GM12878 (cell line): ENCODE measurements around the gene ICOSLG. TPM values are rescaled to one million over a fixed set of nuclear protein-coding genes. Genes with fewer than 3 reads are reported as not detected.

Experiments used
- ATAC-seq: fragments of 200-7000 bp; cut with Tn5 transposase; 3 replicates; pipeline ENCODE4 v1.9.1; 2020; ENCODE audit warnings: mild to moderate bottlenecking, moderate library complexity
- BruUV-seq: library from RNA; stranded (reverse); fragments of 400-500 nt; replicated peaks from 2 replicates; lab custom pipeline; 2021; lab: Mats Ljungman, UMichigan
- CTCF ChIA-PET: fragments of 300-600 bp; sonication (Branson Sonifier 250); formaldehyde crosslinking; extraction: SDS; loops from one replicate; lab custom pipeline; 2021; ENCODE audit warnings: inconsistent platforms; lab: Yijun Ruan, JAX
- POLR2A ChIA-PET: fragments of 350-600 bp; formaldehyde crosslinking; extraction: SDS; loops from one replicate; lab custom pipeline; 2021; ENCODE audit warnings: inconsistent platforms; lab: Charles Lee
- RAD21 ChIA-PET: fragments of 300-600 bp; sonication (Branson Sonifier 250); formaldehyde crosslinking; loops from one replicate; lab custom pipeline; 2023; ENCODE audit warnings: antibody characterized with exemption; ENCODE audit not compliant: unreplicated experiment; lab: Charles Lee
- SMC1A ChIA-PET: fragments of 300-600 bp; sonication (Branson Sonifier 250); formaldehyde crosslinking; loops from one replicate; lab custom pipeline; 2023; ENCODE audit not compliant: unreplicated experiment, uncharacterized antibody; lab: Charles Lee
- DNase-seq: peaks from one replicate; pipeline ENCODE4 v3.0.0-alpha.2; 2011; ENCODE audit warnings: low read depth, low spot score
- FAIRE-seq: peaks from 3 replicates; lab custom pipeline; 2011; peaks lifted over from hg19 to GRCh38; lab: Jason Lieb, UNC
- H2AFZ ChIP-seq: 2 replicates; pipeline ENCODE4 v1.6.0; 2011; ENCODE audit warnings: low read depth, low read length, control low read depth; ENCODE audit not compliant: control insufficient read depth
- H3K27ac ChIP-seq: 2 replicates; pipeline ENCODE4 v1.5.1; 2011; ENCODE audit warnings: control low read depth; ENCODE audit not compliant: control insufficient read depth, insufficient read depth
- H3K27me3 ChIP-seq, 2 experiments: replicated peaks in 1 of 2; 2 replicates each; pipeline versions ENCODE4 v1.6.0 to v1.6.1; 2011; ENCODE audit warnings: low read length in 1 of 2; ENCODE audit not compliant: control insufficient read depth in 2 of 2, insufficient read depth in 2 of 2
- H3K36me3 ChIP-seq, 2 experiments: 2 replicates each; pipeline ENCODE4 v1.5.1; 2011; ENCODE audit warnings: low read length in 1 of 2; ENCODE audit not compliant: control insufficient read depth in 2 of 2, insufficient read depth in 2 of 2
- H3K4me1 ChIP-seq: 2 replicates; pipeline ENCODE4 v1.6.1; 2011; ENCODE audit warnings: mild to moderate bottlenecking, low read length, moderate library complexity, mixed read lengths; ENCODE audit not compliant: control insufficient read depth, insufficient read depth
- H3K4me2 ChIP-seq: 2 replicates; pipeline ENCODE4 v1.6.0; 2011; ENCODE audit warnings: control low read depth; ENCODE audit not compliant: control insufficient read depth, insufficient read depth
- H3K4me3 ChIP-seq: fragments of 200-600 bp; sonication (generic); 2 replicates; pipeline ENCODE4 v1.5.1; 2016
- H3K79me2 ChIP-seq: 2 replicates; pipeline ENCODE4 v1.6.0; 2011; ENCODE audit warnings: low read length; ENCODE audit not compliant: control insufficient read depth, insufficient read depth
- H3K9ac ChIP-seq: 2 replicates; pipeline ENCODE4 v1.8.0; 2011; ENCODE audit warnings: low read length, control low read depth, mixed read lengths; ENCODE audit not compliant: control insufficient read depth, insufficient read depth
- H3K9me3 ChIP-seq: replicated peaks from 3 replicates; pipeline ENCODE4 v1.5.1; 2011; ENCODE audit warnings: mild to moderate bottlenecking, low read length; ENCODE audit not compliant: control insufficient read depth, insufficient read depth
- H4K20me1 ChIP-seq: 2 replicates; pipeline ENCODE4 v1.6.0; 2011; ENCODE audit not compliant: control insufficient read depth, insufficient read depth
- BCL11A ChIP-seq: IDR thresholded peaks from 2 replicates; pipeline ENCODE4 v1.6.1; 2011; ENCODE audit warnings: low read depth, low read length
- BMI1 ChIP-seq: fragments of 450-650 bp; IDR thresholded peaks from 2 replicates; pipeline ENCODE4 v1.6.1; 2016; ENCODE audit warnings: mild to moderate bottlenecking, moderate library complexity, borderline replicate concordance
- NR2F1 ChIP-seq: fragments of 450-650 bp; conservative IDR thresholded peaks from 2 replicates; pipeline ENCODE4 v1.6.1; 2017; ENCODE audit warnings: mild to moderate bottlenecking
- RUNX3 ChIP-seq: IDR thresholded peaks from 2 replicates; pipeline ENCODE4 v1.6.1; 2012; ENCODE audit warnings: low read length, inconsistent platforms
- SMC3 ChIP-seq: IDR thresholded peaks from 2 replicates; pipeline ENCODE4 v1.6.1; 2011; ENCODE audit warnings: low read length, improper control_type of control experiment, borderline replicate concordance
- ZNF24 ChIP-seq: fragments of 450-650 bp; IDR thresholded peaks from 2 replicates; pipeline ENCODE4 v1.6.1; 2017; ENCODE audit warnings: antibody characterized with exemption, mild to moderate bottlenecking
- WGBS: methylation state at CpG from one replicate; pipeline ENCODE4 v1.1.6; 2016; ENCODE audit warnings: low lambda C conversion rate; ENCODE audit not compliant: insufficient replicate concordance, insufficient coverage; ENCODE audit errors: missing lambda C conversion rate; 5-methylcytosine and 5-hydroxymethylcytosine counted together
- in situ Hi-C: fragments of 300-500 bp; cut with MboI; formaldehyde crosslinking; loops from 9 replicates; pipeline ENCODE4 v1.14.3; 2018; ENCODE audit warnings: mixed read lengths
- intact Hi-C: fragments of 100-400 bp; cut with micrococcal nuclease; formaldehyde crosslinking; loops from one replicate; pipeline ENCODE4 v1.14.2; 2022; ENCODE audit not compliant: unreplicated experiment
- polyA plus RNA-seq, 11 experiments: library from polyadenylated mRNA; depleted of rRNA in 4 of 11; unstranded in 6 of 11; stranded (reverse) in 5 of 11; fragments of >200 nt; fragmentation: Nextera tagmentation in 4 of 11; fragmentation: Illumina TruSeq in 1 of 11; extraction: Ambion mirVana in 4 of 11; extraction: Trizol in 1 of 11; gene quantifications; 1 replicate in 1 of 11; 2 replicates in 10 of 11; pipeline versions ENCODE4 v1.2.1 to v1.2.3, GENCODE V29; 2011 to 2016; ENCODE audit warnings: inconsistent platforms in 2 of 11, missing spikeins in 2 of 11, low read depth in 1 of 11
- total RNA-seq, 4 experiments: library from RNA; depleted of rRNA in 3 of 4; stranded (reverse); fragments of >200 nt in 3 of 4; fragmentation: Illumina TruSeq in 1 of 4; extraction: Trizol in 1 of 4; gene quantifications; 2 replicates each; pipeline versions ENCODE4 v1.2.1 to v1.2.3, GENCODE V29; 2013 to 2021
- TF ChIP-seq, protein P1 (sequence below): fragments of 150-350 bp; IDR thresholded peaks from 2 replicates; pipeline ENCODE4 v1.6.1; 2016; ENCODE audit warnings: low read depth, low read length
- TF ChIP-seq, protein P2 (sequence below): IDR thresholded peaks from 2 replicates; pipeline ENCODE4 v1.6.1; 2011; ENCODE audit warnings: borderline replicate concordance, low read depth, mild to moderate bottlenecking, moderate library complexity, mixed read lengths, low read length; ENCODE audit not compliant: insufficient read depth; ENCODE audit errors: extremely low read length
- TF ChIP-seq, protein P3 (sequence below): fragments of 450-650 bp; IDR thresholded peaks from 2 replicates; pipeline ENCODE4 v1.6.1; 2018; ENCODE audit warnings: mild to moderate bottlenecking, low read depth, moderate library complexity; ENCODE audit not compliant: partially characterized antibody
- TF ChIP-seq, protein P4 (sequence below): fragments of 450-650 bp; IDR thresholded peaks from 2 replicates; pipeline ENCODE4 v1.6.1; 2017; ENCODE audit warnings: mild to moderate bottlenecking, moderate library complexity
- TF ChIP-seq, protein P5 (sequence below): IDR thresholded peaks from 2 replicates; pipeline ENCODE4 v1.6.1; 2012; ENCODE audit warnings: low read depth, low read length, improper control_type of control experiment

ICOSLG gene
- total and polyA plus RNA-seq, 10 of the 15 experiments (the other 5 are each of a cell fraction or from before 2014, with no cell fraction given), result 0.84 to 16.4 (median 6.2) TPM

DNA sequence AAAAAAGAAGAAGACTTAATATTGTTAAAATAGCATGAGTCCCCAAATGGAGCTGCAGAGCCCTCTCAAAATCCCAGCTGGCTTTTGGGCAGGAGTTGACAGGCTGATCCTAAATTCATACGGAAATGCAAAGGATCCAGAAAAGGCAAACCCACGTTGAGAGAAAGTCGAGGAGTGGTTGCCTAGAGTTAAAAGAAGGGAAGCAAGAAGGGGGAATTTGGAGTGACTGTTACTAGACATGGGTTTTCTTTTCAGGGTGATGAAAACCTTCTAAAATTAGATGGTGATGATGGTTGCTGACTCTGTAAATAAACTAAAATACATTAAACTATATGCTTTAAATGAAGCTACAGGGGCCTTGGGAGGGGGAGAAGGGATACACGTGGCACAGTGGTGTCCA, 19.3 kb upstream of the ICOSLG start:
- DNase-seq (no peak), FAIRE-seq (no peak), ATAC-seq (no peak)
- Histone ChIP-seq H3K9ac (no peak overlapping the region), H3K4me2 (no peak overlapping the region), H3K36me3 (no peaks in the 10 kb centered on the region), H3K79me2 (no peaks in the 10 kb centered on the region), H3K27ac (no peak overlapping the region), H3K27me3 (no peaks in the 10 kb centered on the region), H3K4me3 (no peak overlapping the region), H3K9me3 (no peaks in the 10 kb centered on the region), H3K4me1 (no peaks in the 10 kb centered on the region; the same call in 1 of the 2 replicates), H2AFZ (no peak overlapping the region), H4K20me1 (no peaks in the 10 kb centered on the region)
- BruUV-seq, result no TSS peak
- in situ Hi-C loops, result no loop called here
- ChIA-PET CTCF (interaction anchor here (2.7 kb wide), 1 partner anchor 8 kb away, joined by 9 read pairs; no protein-coding TSS in a partner anchor), POLR2A (no interaction called here), RAD21 (no interaction called here), SMC1A (interaction anchor here (1.2 kb wide), 1 partner anchor 36 kb away, joined by 3 read pairs; no protein-coding TSS in a partner anchor)
- WGBS, result 22% methylated on average over 4 of the region's 4 CpGs
- intact Hi-C loops, result no loop called here
- TF ChIP-seq ZNF24 (no peak), RUNX3 (no peak), SMC3 (no peak), NR2F1 (no peak), BMI1 (no peak), BCL11A (no peak)
- TF ChIP-seq, protein P1, sequence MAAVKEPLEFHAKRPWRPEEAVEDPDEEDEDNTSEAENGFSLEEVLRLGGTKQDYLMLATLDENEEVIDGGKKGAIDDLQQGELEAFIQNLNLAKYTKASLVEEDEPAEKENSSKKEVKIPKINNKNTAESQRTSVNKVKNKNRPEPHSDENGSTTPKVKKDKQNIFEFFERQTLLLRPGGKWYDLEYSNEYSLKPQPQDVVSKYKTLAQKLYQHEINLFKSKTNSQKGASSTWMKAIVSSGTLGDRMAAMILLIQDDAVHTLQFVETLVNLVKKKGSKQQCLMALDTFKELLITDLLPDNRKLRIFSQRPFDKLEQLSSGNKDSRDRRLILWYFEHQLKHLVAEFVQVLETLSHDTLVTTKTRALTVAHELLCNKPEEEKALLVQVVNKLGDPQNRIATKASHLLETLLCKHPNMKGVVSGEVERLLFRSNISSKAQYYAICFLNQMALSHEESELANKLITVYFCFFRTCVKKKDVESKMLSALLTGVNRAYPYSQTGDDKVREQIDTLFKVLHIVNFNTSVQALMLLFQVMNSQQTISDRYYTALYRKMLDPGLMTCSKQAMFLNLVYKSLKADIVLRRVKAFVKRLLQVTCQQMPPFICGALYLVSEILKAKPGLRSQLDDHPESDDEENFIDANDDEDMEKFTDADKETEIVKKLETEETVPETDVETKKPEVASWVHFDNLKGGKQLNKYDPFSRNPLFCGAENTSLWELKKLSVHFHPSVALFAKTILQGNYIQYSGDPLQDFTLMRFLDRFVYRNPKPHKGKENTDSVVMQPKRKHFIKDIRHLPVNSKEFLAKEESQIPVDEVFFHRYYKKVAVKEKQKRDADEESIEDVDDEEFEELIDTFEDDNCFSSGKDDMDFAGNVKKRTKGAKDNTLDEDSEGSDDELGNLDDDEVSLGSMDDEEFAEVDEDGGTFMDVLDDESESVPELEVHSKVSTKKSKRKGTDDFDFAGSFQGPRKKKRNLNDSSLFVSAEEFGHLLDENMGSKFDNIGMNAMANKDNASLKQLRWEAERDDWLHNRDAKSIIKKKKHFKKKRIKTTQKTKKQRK, result no peak
- TF ChIP-seq, protein P2, sequence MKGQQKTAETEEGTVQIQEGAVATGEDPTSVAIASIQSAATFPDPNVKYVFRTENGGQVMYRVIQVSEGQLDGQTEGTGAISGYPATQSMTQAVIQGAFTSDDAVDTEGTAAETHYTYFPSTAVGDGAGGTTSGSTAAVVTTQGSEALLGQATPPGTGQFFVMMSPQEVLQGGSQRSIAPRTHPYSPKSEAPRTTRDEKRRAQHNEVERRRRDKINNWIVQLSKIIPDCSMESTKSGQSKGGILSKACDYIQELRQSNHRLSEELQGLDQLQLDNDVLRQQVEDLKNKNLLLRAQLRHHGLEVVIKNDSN, result no peak
- TF ChIP-seq, protein P3, sequence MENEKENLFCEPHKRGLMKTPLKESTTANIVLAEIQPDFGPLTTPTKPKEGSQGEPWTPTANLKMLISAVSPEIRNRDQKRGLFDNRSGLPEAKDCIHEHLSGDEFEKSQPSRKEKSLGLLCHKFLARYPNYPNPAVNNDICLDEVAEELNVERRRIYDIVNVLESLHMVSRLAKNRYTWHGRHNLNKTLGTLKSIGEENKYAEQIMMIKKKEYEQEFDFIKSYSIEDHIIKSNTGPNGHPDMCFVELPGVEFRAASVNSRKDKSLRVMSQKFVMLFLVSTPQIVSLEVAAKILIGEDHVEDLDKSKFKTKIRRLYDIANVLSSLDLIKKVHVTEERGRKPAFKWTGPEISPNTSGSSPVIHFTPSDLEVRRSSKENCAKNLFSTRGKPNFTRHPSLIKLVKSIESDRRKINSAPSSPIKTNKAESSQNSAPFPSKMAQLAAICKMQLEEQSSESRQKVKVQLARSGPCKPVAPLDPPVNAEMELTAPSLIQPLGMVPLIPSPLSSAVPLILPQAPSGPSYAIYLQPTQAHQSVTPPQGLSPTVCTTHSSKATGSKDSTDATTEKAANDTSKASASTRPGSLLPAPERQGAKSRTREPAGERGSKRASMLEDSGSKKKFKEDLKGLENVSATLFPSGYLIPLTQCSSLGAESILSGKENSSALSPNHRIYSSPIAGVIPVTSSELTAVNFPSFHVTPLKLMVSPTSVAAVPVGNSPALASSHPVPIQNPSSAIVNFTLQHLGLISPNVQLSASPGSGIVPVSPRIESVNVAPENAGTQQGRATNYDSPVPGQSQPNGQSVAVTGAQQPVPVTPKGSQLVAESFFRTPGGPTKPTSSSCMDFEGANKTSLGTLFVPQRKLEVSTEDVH, result no peak
- TF ChIP-seq, protein P4, sequence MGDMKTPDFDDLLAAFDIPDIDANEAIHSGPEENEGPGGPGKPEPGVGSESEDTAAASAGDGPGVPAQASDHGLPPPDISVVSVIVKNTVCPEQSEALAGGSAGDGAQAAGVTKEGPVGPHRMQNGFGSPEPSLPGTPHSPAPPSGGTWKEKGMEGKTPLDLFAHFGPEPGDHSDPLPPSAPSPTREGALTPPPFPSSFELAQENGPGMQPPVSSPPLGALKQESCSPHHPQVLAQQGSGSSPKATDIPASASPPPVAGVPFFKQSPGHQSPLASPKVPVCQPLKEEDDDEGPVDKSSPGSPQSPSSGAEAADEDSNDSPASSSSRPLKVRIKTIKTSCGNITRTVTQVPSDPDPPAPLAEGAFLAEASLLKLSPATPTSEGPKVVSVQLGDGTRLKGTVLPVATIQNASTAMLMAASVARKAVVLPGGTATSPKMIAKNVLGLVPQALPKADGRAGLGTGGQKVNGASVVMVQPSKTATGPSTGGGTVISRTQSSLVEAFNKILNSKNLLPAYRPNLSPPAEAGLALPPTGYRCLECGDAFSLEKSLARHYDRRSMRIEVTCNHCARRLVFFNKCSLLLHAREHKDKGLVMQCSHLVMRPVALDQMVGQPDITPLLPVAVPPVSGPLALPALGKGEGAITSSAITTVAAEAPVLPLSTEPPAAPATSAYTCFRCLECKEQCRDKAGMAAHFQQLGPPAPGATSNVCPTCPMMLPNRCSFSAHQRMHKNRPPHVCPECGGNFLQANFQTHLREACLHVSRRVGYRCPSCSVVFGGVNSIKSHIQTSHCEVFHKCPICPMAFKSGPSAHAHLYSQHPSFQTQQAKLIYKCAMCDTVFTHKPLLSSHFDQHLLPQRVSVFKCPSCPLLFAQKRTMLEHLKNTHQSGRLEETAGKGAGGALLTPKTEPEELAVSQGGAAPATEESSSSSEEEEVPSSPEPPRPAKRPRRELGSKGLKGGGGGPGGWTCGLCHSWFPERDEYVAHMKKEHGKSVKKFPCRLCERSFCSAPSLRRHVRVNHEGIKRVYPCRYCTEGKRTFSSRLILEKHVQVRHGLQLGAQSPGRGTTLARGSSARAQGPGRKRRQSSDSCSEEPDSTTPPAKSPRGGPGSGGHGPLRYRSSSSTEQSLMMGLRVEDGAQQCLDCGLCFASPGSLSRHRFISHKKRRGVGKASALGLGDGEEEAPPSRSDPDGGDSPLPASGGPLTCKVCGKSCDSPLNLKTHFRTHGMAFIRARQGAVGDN, result no peak
- TF ChIP-seq, protein P5, sequence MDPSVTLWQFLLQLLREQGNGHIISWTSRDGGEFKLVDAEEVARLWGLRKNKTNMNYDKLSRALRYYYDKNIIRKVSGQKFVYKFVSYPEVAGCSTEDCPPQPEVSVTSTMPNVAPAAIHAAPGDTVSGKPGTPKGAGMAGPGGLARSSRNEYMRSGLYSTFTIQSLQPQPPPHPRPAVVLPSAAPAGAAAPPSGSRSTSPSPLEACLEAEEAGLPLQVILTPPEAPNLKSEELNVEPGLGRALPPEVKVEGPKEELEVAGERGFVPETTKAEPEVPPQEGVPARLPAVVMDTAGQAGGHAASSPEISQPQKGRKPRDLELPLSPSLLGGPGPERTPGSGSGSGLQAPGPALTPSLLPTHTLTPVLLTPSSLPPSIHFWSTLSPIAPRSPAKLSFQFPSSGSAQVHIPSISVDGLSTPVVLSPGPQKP, result no peak
